H1 (cell line): ENCODE measurements around the gene EDC3. TPM values are rescaled to one million over a fixed set of nuclear protein-coding genes. Genes with fewer than 3 reads are reported as not detected.
A peak's percentile ranks its signal among the peaks of the same experiment; 100 is the strongest.

ENCODE experiments used
- ATF2 ChIP-seq: IDR thresholded peaks from 2 replicates; pipeline ENCODE4 v1.6.1; 2012; ENCODE audit warnings: low read length, inconsistent platforms
- ATF3 ChIP-seq: IDR thresholded peaks from 2 replicates; pipeline ENCODE4 v1.6.1; 2011; ENCODE audit warnings: low read depth, mild to moderate bottlenecking, low read length; ENCODE audit not compliant: insufficient read depth
- CHD2 ChIP-seq: IDR thresholded peaks from 2 replicates; pipeline ENCODE4 v1.6.1; 2012; ENCODE audit warnings: low read length, improper control_type of control experiment
- CTCF ChIP-seq, 3 experiments: IDR thresholded peaks; 1 replicate in 2 of 3; 2 replicates in 1 of 3; pipeline versions ENCODE4 v1.5.1 to v1.6.1; 2011; ENCODE audit warnings: low read length in 3 of 3, mild to moderate bottlenecking in 3 of 3, inconsistent platforms in 2 of 3, low read depth in 1 of 3, moderate library complexity in 1 of 3; ENCODE audit not compliant: insufficient read depth in 1 of 3; ENCODE audit errors: control extremely low read depth in 1 of 3
- EGR1 ChIP-seq: IDR thresholded peaks from 2 replicates; pipeline ENCODE4 v1.6.1; 2011; ENCODE audit warnings: low read depth, low read length, borderline replicate concordance
- EP300 ChIP-seq, 2 experiments: IDR thresholded peaks; 1 replicate in 1 of 2; 2 replicates in 1 of 2; pipeline ENCODE4 v1.6.1; 2011 to 2012; ENCODE audit warnings: low read depth in 2 of 2, low read length in 2 of 2, mild to moderate bottlenecking in 2 of 2, borderline replicate concordance in 1 of 2, inconsistent platforms in 1 of 2, moderate library complexity in 1 of 2
- JUND ChIP-seq: IDR thresholded peaks from 2 replicates; pipeline ENCODE4 v1.6.1; 2011; ENCODE audit warnings: mild to moderate bottlenecking, improper control_type of control experiment, low read length
- KDM1A ChIP-seq: fragments of 200-600, 300-600 bp; sonication (generic); IDR thresholded peaks from 2 replicates; pipeline ENCODE4 v1.7.1; 2016; ENCODE audit warnings: mild to moderate bottlenecking, low read length, borderline replicate concordance
- MAX ChIP-seq: IDR thresholded peaks from 2 replicates; pipeline ENCODE4 v1.6.1; 2012; ENCODE audit warnings: inconsistent platforms
- PHF8 ChIP-seq: fragments of 200-600 bp; sonication (generic); conservative IDR thresholded peaks from 2 replicates; pipeline ENCODE4 v1.7.1; 2012; ENCODE audit warnings: low read depth, mild to moderate bottlenecking, inconsistent platforms, low read length, moderate library complexity
- POLR2A ChIP-seq, 2 experiments: IDR thresholded peaks; 1 replicate in 1 of 2; 2 replicates in 1 of 2; pipeline ENCODE4 v1.6.1; 2011; ENCODE audit warnings: low read depth in 2 of 2, low read length in 2 of 2, mild to moderate bottlenecking in 2 of 2; ENCODE audit errors: control extremely low read depth in 1 of 2
- POLR2AphosphoS5 ChIP-seq: IDR thresholded peaks from 2 replicates; pipeline ENCODE4 v1.6.1; 2011; ENCODE audit warnings: low read depth, low read length
- RAD21 ChIP-seq, 2 experiments: IDR thresholded peaks in 1 of 2; conservative IDR thresholded peaks in 1 of 2; 2 replicates each; pipeline ENCODE4 v1.6.1; 2011; ENCODE audit warnings: low read depth in 2 of 2, low read length in 2 of 2, improper control_type of control experiment in 1 of 2, inconsistent platforms in 1 of 2, mild to moderate bottlenecking in 1 of 2, moderate library complexity in 1 of 2
- RFX5 ChIP-seq: IDR thresholded peaks from 2 replicates; pipeline ENCODE4 v1.6.1; 2011; ENCODE audit warnings: low read depth, low read length, improper control_type of control experiment, borderline replicate concordance
- SAP30 ChIP-seq: fragments of 300-600 bp; sonication (generic); IDR thresholded peaks from 2 replicates; pipeline ENCODE4 v1.7.1; 2012; ENCODE audit warnings: low read length, moderate library complexity, mild to moderate bottlenecking, inconsistent platforms; ENCODE audit not compliant: insufficient read depth, insufficient replicate concordance
- SP4 ChIP-seq: IDR thresholded peaks from 2 replicates; pipeline ENCODE4 v1.6.1; 2012; ENCODE audit warnings: low read length, inconsistent platforms
- USF2 ChIP-seq: IDR thresholded peaks from 2 replicates; pipeline ENCODE4 v1.6.1; 2011; ENCODE audit warnings: low read length, improper control_type of control experiment
- polyA plus RNA-seq, 7 experiments: library from polyadenylated mRNA; depleted of rRNA in 3 of 7; stranded (reverse) in 5 of 7; unstranded in 2 of 7; fragments of >200 nt in 5 of 7; fragments of 200-250 nt in 2 of 7; gene quantifications; 1 replicate in 5 of 7; 2 replicates in 1 of 7; 4 replicates in 1 of 7; pipeline versions ENCODE4 v1.2.1 to v1.2.3, GENCODE V29; 2011 to 2013; ENCODE audit warnings: missing spikeins in 2 of 7, mixed read lengths in 2 of 7
- total RNA-seq: library from RNA; stranded (reverse); fragmentation: NEBNext Ultra II Directional; extraction: Animal tissue kit (Norgen Biotek cat#: 25700); gene quantifications from 2 replicates; pipeline ENCODE4 v1.2.1, GENCODE V29; 2021

The EDC3 gene
- total and polyA plus RNA-seq, 2 of the 8 experiments (the other 6 are each of a cell fraction or from before 2014, with no cell fraction given): 45.0 to 50.8 TPM

GRCh38 chr15:74598126-74598842 lies 97.5 kb downstream of the EDC3 start (continued):
- TF ChIP-seq SAP30 (no peak), PHF8 (no peak), ATF3 (peak; percentile 87), POLR2A (IDR thresholded peaks at IDR 0.05; ENCODE audit: control extremely low read depth in 1 of 2, low read depth in 2 of 2, low read length in 2 of 2) (peak in 1 of 2 experiments; percentile 42; a peak in 1 of 3 replicates), USF2 (peak; percentile 98), KDM1A (no peak), ATF2 (peak; percentile 66; the same call in 1 of the 2 replicates), RFX5 (peak; percentile 86), SP4 (no peak), CTCF (IDR thresholded peaks at IDR 0.05; ENCODE audit: control extremely low read depth in 1 of 3, insufficient read depth in 1 of 3, low read depth in 1 of 3, low read length in 3 of 3) (no peak), CHD2 (peak; percentile 89), EGR1 (no peak), JUND (no peak), POLR2AphosphoS5 (peak; percentile 44), EP300 (IDR thresholded peaks at IDR 0.05; ENCODE audit: borderline replicate concordance in 1 of 2, low read depth in 2 of 2, low read length in 2 of 2) (no peak), RAD21 (IDR thresholded peaks at IDR 0.05 in 1 of 2, conservative IDR thresholded peaks at IDR 0.05 in 1 of 2; ENCODE audit: low read depth in 2 of 2, low read length in 2 of 2) (no peak), MAX (peak; percentile 35; the same call in 1 of the 2 replicates)
